IPS-20b (cell line): ENCODE results near the gene UPK3BL1.
"Not testable (repeated sequence)": the region's sequence is repeated elsewhere in the genome, so short reads cannot be mapped to it uniquely, and the experiment has no call there.

Experiments used
- H3K27ac ChIP-seq: one replicate; pipeline ENCODE4 v1.5.1; 2013; ENCODE audit warnings: low read length
- H3K27me3 ChIP-seq: 2 replicates; pipeline ENCODE4 v1.6.1; 2013; ENCODE audit warnings: mild to moderate bottlenecking, low read length, inconsistent platforms; ENCODE audit not compliant: insufficient read depth
- H3K36me3 ChIP-seq: 2 replicates; pipeline ENCODE4 v1.6.1; 2013; ENCODE audit warnings: low read depth, mild to moderate bottlenecking, inconsistent platforms, low read length, moderate library complexity; ENCODE audit not compliant: insufficient read depth
- H3K4me1 ChIP-seq: 2 replicates; pipeline ENCODE4 v1.6.1; 2013; ENCODE audit warnings: mild to moderate bottlenecking, control low read depth, inconsistent platforms, low read length, moderate library complexity; ENCODE audit not compliant: insufficient read depth
- H3K4me3 ChIP-seq: 2 replicates; pipeline ENCODE4 v1.5.1; 2013; ENCODE audit warnings: mild to moderate bottlenecking, low read length, inconsistent platforms
- H3K9ac ChIP-seq: 2 replicates; pipeline ENCODE4 v1.6.1; 2013; ENCODE audit warnings: low read depth, mild to moderate bottlenecking, inconsistent platforms, low read length, moderate library complexity
- H3K9me3 ChIP-seq: 2 replicates; pipeline ENCODE4 v1.6.1; 2013; ENCODE audit warnings: mild to moderate bottlenecking, low read depth, low read length, inconsistent platforms; ENCODE audit not compliant: insufficient read depth

The UPK3BL1 gene

DNA sequence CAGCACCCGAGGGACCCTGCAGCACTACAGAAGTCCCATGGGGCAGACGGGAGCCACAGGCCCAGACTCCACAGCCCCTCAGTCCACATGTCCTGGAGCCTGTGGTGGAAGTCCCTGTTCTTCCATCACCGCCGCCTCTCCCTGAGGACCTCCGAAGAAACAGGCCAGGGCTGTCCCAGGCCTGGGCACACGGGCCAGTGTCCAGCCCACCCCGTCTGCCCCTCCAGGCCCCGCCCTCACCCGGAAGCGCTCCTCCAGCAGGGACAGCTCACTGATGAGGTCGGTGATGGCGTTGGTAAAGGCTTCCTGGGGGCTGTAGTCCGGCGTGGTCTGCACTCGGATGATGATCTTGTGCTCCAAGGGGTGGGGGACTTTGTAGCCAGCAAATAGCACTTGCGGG, 24.3 kb upstream of the UPK3BL1 start:
- H3K27me3 ChIP-seq, H3K4me1 ChIP-seq, H3K36me3 ChIP-seq, H3K9ac ChIP-seq, H3K27ac ChIP-seq, H3K9me3 ChIP-seq, H3K4me3 ChIP-seq: not testable (repeated sequence)

DNA sequence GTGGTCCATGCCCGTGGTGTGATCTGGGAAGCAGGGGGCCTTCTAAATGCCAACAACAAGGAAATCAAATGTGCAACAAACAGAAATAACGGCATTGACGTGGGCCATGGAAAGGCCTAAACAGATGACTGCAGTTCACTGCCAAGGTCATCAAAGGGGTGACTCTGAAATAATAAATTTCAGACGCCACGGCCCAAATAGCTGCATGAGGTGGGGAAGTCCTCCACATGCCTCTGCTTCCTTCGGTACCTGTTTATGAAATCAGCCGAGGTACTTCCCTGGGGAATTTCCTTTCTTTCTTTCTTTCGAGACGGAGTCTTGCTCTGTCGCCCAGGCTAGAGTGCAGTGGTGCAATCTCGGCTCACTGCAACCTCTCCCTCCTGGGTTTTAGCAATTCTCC, 22.2 kb upstream of the UPK3BL1 start:
- H3K27ac ChIP-seq, result not testable (repeated sequence)

GRCh38 chr7:102649924-102650323, 7.3 kb upstream of the UPK3BL1 start, which contains the start of gene SPDYE2B:
TSS of gene SPDYE2B (plus strand) at chr7:102650319. CDS start at chr7:102652349, 2,030 bp downstream.
- H3K36me3 ChIP-seq, H3K9ac ChIP-seq, H3K27ac ChIP-seq, H3K27me3 ChIP-seq, H3K4me1 ChIP-seq, H3K4me3 ChIP-seq, H3K9me3 ChIP-seq: not testable (repeated sequence)

More for the DNA sequence above, 22.2 kb upstream of the UPK3BL1 start:
- H3K27me3 ChIP-seq, H3K9ac ChIP-seq, H3K4me3 ChIP-seq, H3K36me3 ChIP-seq, H3K4me1 ChIP-seq, H3K9me3 ChIP-seq: not testable (repeated sequence)

- not testable (repeated sequence) for H3K27ac ChIP-seq, H3K27me3 ChIP-seq, H3K4me3 ChIP-seq, H3K9me3 ChIP-seq, H3K9ac ChIP-seq, H3K4me1 ChIP-seq, H3K36me3 ChIP-seq
Measured at GRCh38 chr7:102647813-102648212, 5.2 kb upstream of the UPK3BL1 start.

GRCh38 chr7:102643404-102643803, 813 bp upstream of the UPK3BL1 start:
- not testable (repeated sequence) for H3K27ac ChIP-seq, H3K4me1 ChIP-seq, H3K36me3 ChIP-seq, H3K4me3 ChIP-seq, H3K9ac ChIP-seq, H3K27me3 ChIP-seq, H3K9me3 ChIP-seq

DNA sequence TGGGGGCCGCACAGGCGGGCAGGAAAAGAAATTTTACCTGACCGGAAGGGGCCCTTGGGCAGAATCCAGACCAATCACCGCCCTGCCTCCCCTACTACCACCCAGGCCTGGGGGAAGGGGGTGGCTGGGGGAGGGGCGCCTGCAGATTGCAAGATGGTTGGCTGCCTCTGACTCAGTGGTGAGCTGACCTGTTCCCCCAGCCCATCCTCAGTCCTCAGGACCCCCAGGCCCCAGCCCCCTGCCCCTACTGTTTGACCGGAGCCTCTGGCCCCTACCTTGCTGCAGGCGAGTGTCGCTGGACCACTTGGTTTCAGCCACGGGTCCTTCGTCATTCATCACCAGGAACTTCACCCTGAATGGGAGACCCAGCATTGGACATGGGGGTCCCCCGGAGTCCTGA, 3.7 kb downstream of the UPK3BL1 start:
- H3K9me3 ChIP-seq, H3K27ac ChIP-seq, H3K4me3 ChIP-seq: not testable (repeated sequence)

DNA sequence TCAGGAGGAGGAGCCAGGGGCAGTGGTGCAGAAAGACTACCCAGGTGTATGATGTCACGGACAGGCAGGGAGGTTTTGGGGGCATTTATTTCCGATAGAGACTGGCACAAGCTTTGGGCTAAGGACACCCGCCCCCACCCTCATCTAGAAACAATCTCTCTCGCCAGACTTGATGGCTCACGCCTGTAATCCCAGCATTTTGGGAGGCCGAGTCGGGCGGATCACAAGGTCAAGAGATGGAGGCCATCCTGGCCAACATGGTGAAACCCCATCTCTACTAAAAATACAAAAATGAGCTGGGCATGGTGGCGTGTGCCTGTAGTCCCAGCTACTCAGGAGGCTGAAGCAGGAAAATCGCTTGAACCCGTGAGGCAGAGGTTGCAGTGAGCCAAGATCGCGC, 5.6 kb downstream of the UPK3BL1 start:
- H3K9me3 ChIP-seq, H3K36me3 ChIP-seq, H3K9ac ChIP-seq, H3K4me1 ChIP-seq, H3K4me3 ChIP-seq, H3K27ac ChIP-seq, H3K27me3 ChIP-seq: not testable (repeated sequence)

More for the DNA sequence above, 3.7 kb downstream of the UPK3BL1 start:
- not testable (repeated sequence) for H3K27me3 ChIP-seq, H3K36me3 ChIP-seq, H3K9ac ChIP-seq, H3K4me1 ChIP-seq

DNA sequence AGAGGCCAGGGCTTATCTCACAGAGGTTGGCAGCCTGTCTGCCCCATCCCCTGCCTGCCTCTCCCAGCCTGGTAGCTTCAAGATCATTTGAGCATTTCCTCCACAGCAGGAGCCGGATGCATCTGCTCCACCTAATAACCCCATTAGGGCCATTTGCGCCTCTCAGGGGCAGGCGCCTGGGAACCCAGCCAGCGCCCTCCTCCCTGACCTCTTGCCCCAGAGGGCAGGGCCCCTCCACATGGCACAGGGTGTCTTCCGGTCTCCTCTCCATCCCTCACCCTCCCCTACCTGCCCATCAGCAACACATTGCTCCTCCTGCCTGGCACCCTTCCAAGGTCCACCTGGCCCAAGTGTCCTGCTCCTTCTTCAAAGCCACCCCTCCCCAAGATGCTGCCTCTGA, 7.2 kb downstream of the UPK3BL1 start:
- not testable (repeated sequence) for H3K4me1 ChIP-seq, H3K36me3 ChIP-seq, H3K9me3 ChIP-seq, H3K27me3 ChIP-seq, H3K27ac ChIP-seq, H3K9ac ChIP-seq, H3K4me3 ChIP-seq

GRCh38 chr7:102634299-102634698, 8.3 kb downstream of the UPK3BL1 start:
- not testable (repeated sequence) for H3K36me3 ChIP-seq, H3K9ac ChIP-seq, H3K27me3 ChIP-seq, H3K9me3 ChIP-seq, H3K27ac ChIP-seq, H3K4me3 ChIP-seq, H3K4me1 ChIP-seq

GRCh38 chr7:102630622-102631021, 12.0 kb downstream of the UPK3BL1 start:
- not testable (repeated sequence) for H3K27me3 ChIP-seq, H3K4me1 ChIP-seq, H3K4me3 ChIP-seq, H3K27ac ChIP-seq, H3K36me3 ChIP-seq, H3K9ac ChIP-seq, H3K9me3 ChIP-seq

DNA sequence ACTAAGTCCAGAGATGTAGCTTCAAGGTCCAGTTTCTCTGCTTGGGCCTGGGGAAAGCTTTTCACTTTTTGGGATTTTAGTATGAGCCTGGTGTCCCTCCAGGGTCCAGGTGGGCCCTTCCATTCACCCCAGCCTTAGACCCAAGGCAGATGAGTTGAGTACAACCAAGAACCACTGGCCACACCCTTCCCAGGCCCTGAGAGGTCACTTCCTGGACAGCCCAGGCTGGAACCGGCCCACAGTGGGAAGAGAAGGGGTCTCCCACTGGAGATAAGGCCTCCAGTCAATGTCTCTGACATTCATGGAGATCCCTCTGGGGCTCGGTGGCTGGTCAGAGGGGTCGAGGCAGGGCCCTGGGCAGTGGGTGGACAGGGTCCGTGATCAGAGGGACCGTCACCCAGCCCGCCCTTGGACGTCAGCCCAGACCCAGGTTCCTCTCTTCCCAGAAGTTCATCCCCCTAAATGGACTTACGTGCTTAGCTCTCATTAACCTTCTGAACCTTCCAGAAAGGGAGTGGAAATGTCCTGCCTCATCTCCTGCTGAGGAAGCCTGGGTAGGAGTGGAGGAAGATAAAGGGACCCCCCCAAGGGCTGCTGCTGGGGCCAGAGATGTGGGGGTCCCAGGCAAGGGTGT, 15.2 kb downstream of the UPK3BL1 start:
- H3K36me3 ChIP-seq, H3K9ac ChIP-seq, H3K27ac ChIP-seq, H3K4me3 ChIP-seq, H3K27me3 ChIP-seq, H3K4me1 ChIP-seq, H3K9me3 ChIP-seq: not testable (repeated sequence)

DNA sequence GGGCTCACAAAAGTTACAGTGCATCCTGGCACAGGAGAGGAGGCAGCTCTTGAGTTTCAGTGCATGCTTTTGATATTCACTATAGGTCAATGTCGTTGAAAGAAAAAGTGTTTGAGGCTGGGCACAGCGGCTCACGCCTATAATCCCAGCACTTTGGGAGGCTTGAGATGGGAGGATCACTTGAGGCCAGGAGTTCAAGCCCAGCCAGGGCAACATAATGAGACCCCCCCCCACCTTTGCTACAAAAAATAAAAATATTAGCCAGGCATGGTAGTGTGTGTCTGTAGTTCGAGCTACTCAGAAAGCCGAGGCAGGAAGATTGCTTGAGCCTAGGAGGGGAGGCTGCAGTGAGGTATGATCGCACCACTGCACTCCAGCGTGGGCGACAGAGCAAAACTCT, 24.5 kb downstream of the UPK3BL1 start:
- H3K36me3 ChIP-seq, H3K4me1 ChIP-seq, H3K27ac ChIP-seq, H3K9ac ChIP-seq, H3K27me3 ChIP-seq, H3K9me3 ChIP-seq, H3K4me3 ChIP-seq: not testable (repeated sequence)
